Left cardiac atrium (tissue), 4 donors: Measurements from ENCODE around the gene BNC2. TPM values are rescaled to one million over a fixed set of nuclear protein-coding genes. Genes with fewer than 3 reads are reported as not detected.

Experiments used
- ATAC-seq, 2 donors: fragments of 200-7000 bp; cut with Tn5 transposase; one replicate each; pipeline ENCODE4 v1.9.1; 2020; ENCODE audit warnings: mild to moderate bottlenecking in 2 of 2, moderate library complexity in 2 of 2
- DNase-seq: peaks from one replicate; pipeline ENCODE4 v3.0.0-alpha.2; 2020
- intact Hi-C, 2 donors: fragments of 100-400 bp; cut with DNase I; formaldehyde crosslinking; loops; one replicate each; pipeline versions ENCODE4 v1.14.1 to v1.15.1; 2022 to 2023
- total RNA-seq, 2 donors: library from RNA; stranded (reverse); fragmentation: NEBNext Ultra II Directional; extraction: Animal tissue kit (Norgen Biotek cat#: 25700); gene quantifications; one replicate each; pipeline ENCODE4 v1.2.1, GENCODE V29; 2021
- donor health status: DM: no; HTN: yes; CAD: no.
- donor health status: DM: no; HTN: yes; CAD: no; lungs with severe emphysema.
- donor health status: DM: yes; HTN: yes; CAD: no.
- donor health status: Dilated cardiomyopathy.

Gene BNC2
- total RNA-seq, 2 donors from 2014 or later: 55.1 to 100.0 TPM

GRCh38 chr9:16727452-16728136, 142.9 kb downstream of the BNC2 start:
- DNase-seq (no peak), ATAC-seq (peak; percentile 17 to 31)
- intact Hi-C loops: loop anchor here in 1 of 2 donors (5.0 to 10.0 kb wide), 2 partner anchors 140 to 393 kb away; no protein-coding TSS in a partner anchor

- DNase-seq (peak; percentile 89), ATAC-seq (peak; percentile 92)
- intact Hi-C loops: loop anchor here in 1 of 2 donors (5.0 to 10.0 kb wide), 2 partner anchors 140 to 392 kb away; no protein-coding TSS in a partner anchor
These were observed 143.6 kb downstream of the BNC2 start for GRCh38 chr9:16726718-16727451.

- ATAC-seq (no peak), DNase-seq (no peak)
- intact Hi-C loops: loop anchor here in 1 of 2 donors (5.0 to 10.0 kb wide), 2 partner anchors 141 to 391 kb away; no protein-coding TSS in a partner anchor
These were observed 144.4 kb downstream of the BNC2 start for GRCh38 chr9:16726029-16726428.

GRCh38 chr9:16725066-16725465, 145.4 kb downstream of the BNC2 start:
- ATAC-seq (no peak), DNase-seq (no peak)
- intact Hi-C loops: loop anchor here in 1 of 2 donors (5.0 to 10.0 kb wide), 2 partner anchors 142 to 390 kb away; no protein-coding TSS in a partner anchor

GRCh38 chr9:16721972-16722371, 148.5 kb downstream of the BNC2 start:
- DNase-seq (peak; percentile 59), ATAC-seq (peak; percentile 44 to 71)
- intact Hi-C loops: loop anchor here in 1 of 2 donors (10.0 kb wide), 1 partner anchor 387 kb away; no protein-coding TSS in a partner anchor

- intact Hi-C loops: loop anchor here in 1 of 2 donors (10.0 kb wide), 1 partner anchor 386 kb away; no protein-coding TSS in a partner anchor
- DNase-seq (no peak), ATAC-seq (no peak)
These were observed 150.1 kb downstream of the BNC2 start for GRCh38 chr9:16720386-16720785.

GRCh38 chr9:16719921-16720320, 150.5 kb downstream of the BNC2 start:
- intact Hi-C loops: loop anchor here in 1 of 2 donors (10.0 kb wide), 1 partner anchor 385 kb away; no protein-coding TSS in a partner anchor
- ATAC-seq: no peak
- DNase-seq: no peak

- intact Hi-C loops: no loop called here
- ATAC-seq: peak; percentile 31 to 34
- no peak for DNase-seq
These were observed 151.5 kb downstream of the BNC2 start for GRCh38 chr9:16718952-16719351.

GRCh38 chr9:16718296-16718695, 152.2 kb downstream of the BNC2 start:
- ATAC-seq (no peak), DNase-seq (no peak)
- intact Hi-C loops: no loop called here

- no peak for ATAC-seq
- intact Hi-C loops: no loop called here
- DNase-seq: no peak
These were observed 153.9 kb downstream of the BNC2 start for GRCh38 chr9:16716601-16717000.

GRCh38 chr9:16715404-16715803, 155.1 kb downstream of the BNC2 start:
- intact Hi-C loops: no loop called here
- DNase-seq: no peak
- peak in 1 of 2 donors; percentile 78 for ATAC-seq

- intact Hi-C loops: no loop called here
- DNase-seq (no peak), ATAC-seq (no peak)
These were observed 157.7 kb downstream of the BNC2 start for GRCh38 chr9:16712787-16713186.

- DNase-seq: no peak
- intact Hi-C loops: no loop called here
- no peak for ATAC-seq
These were observed 159.6 kb downstream of the BNC2 start for GRCh38 chr9:16710888-16711287.

- DNase-seq (no peak), ATAC-seq (no peak)
- intact Hi-C loops: no loop called here
These were observed 160.5 kb downstream of the BNC2 start for GRCh38 chr9:16709924-16710323.

GRCh38 chr9:16708656-16709435, 161.6 kb downstream of the BNC2 start:
- intact Hi-C loops: no loop called here
- DNase-seq (no peak), ATAC-seq (no peak)

- DNase-seq: peak; percentile 93
- peak; percentile 87 to 94 for ATAC-seq
- intact Hi-C loops: no loop called here
These were observed 165.3 kb downstream of the BNC2 start for GRCh38 chr9:16705111-16705604.

- ATAC-seq (peak; percentile 52 to 88), DNase-seq (peak; percentile 79)
- intact Hi-C loops: no loop called here
These were observed 166.1 kb downstream of the BNC2 start for GRCh38 chr9:16704116-16705110.

- DNase-seq: no peak
- intact Hi-C loops: no loop called here
These were observed 169.1 kb downstream of the BNC2 start for GRCh38 chr9:16701347-16701746.

More at GRCh38 chr9:16701347-16701746, 169.1 kb downstream of the BNC2 start:
- ATAC-seq: no peak
